Activated CD8-positive, alpha-beta memory T cell treated with anti-CD3 and anti-CD28 coated beads, Interleukin-2, amount 50 U/mL, for 1 hour (primary cell): ENCODE measurements around the gene DNAI1.
"Not testable (repeated sequence)": the region's sequence is repeated elsewhere in the genome, so short reads cannot be mapped to it uniquely, and the experiment has no call there.

Experiments used
- DNase-seq: peaks from one replicate; pipeline ENCODE4 v3.0.0-alpha.2; 2020; ENCODE audit errors: extremely low read depth

Gene DNAI1

GRCh38 chr9:34450644-34451043, 8.0 kb upstream of the DNAI1 start:
- DNase-seq: no peak

GRCh38 chr9:34451135-34451534, 7.5 kb upstream of the DNAI1 start:
- no peak for DNase-seq

- no peak for DNase-seq
Measured at GRCh38 chr9:34451545-34451944, 7.1 kb upstream of the DNAI1 start.

- DNase-seq: no peak
Measured at GRCh38 chr9:34452568-34452967, 6.0 kb upstream of the DNAI1 start.

- DNase-seq: no peak
Measured at GRCh38 chr9:34454571-34455065, 4.0 kb upstream of the DNAI1 start.

- DNase-seq: no peak
Measured at GRCh38 chr9:34456151-34456550, 2.5 kb upstream of the DNAI1 start.

GRCh38 chr9:34456746-34457145, 1.9 kb upstream of the DNAI1 start:
- DNase-seq: no peak

GRCh38 chr9:34457266-34458012, 1.2 kb upstream of the DNAI1 start:
- DNase-seq: no peak

- DNase-seq: no peak
Measured at GRCh38 chr9:34458959-34459340, 345 bp downstream of the DNAI1 start.

GRCh38 chr9:34459356-34459755, 751 bp downstream of the DNAI1 start:
- DNase-seq: no peak

- DNase-seq: no peak
Measured at GRCh38 chr9:34459941-34460340, 1.3 kb downstream of the DNAI1 start.

GRCh38 chr9:34463098-34463900, 4.7 kb downstream of the DNAI1 start:
- DNase-seq: no peak

GRCh38 chr9:34463901-34464232, 5.3 kb downstream of the DNAI1 start:
- DNase-seq: no peak

GRCh38 chr9:34464571-34464970, 6.0 kb downstream of the DNAI1 start:
- no peak for DNase-seq

GRCh38 chr9:34465468-34465867, 6.9 kb downstream of the DNAI1 start:
- DNase-seq: no peak

- no peak for DNase-seq
Measured at GRCh38 chr9:34475097-34475496, 16.5 kb downstream of the DNAI1 start.

- DNase-seq: no peak
Measured at GRCh38 chr9:34477541-34477940, 18.9 kb downstream of the DNAI1 start.

- DNase-seq: no peak
Measured at GRCh38 chr9:34479431-34479866, 20.8 kb downstream of the DNAI1 start.

- DNase-seq: not testable (repeated sequence)
Measured at GRCh38 chr9:34481620-34482019, 23.0 kb downstream of the DNAI1 start.

- DNase-seq: not testable (repeated sequence)
Measured at GRCh38 chr9:34482746-34483145, 24.1 kb downstream of the DNAI1 start.

- DNase-seq: no peak
Measured at GRCh38 chr9:34484678-34485077, 26.1 kb downstream of the DNAI1 start.

GRCh38 chr9:34485822-34486221, 27.2 kb downstream of the DNAI1 start:
- DNase-seq: no peak

GRCh38 chr9:34486572-34486971, 28.0 kb downstream of the DNAI1 start:
- no peak for DNase-seq
